Measurements from ENCODE around the gene PTCH1. TPM values are rescaled to one million over a fixed set of nuclear protein-coding genes. Genes with fewer than 3 reads are reported as not detected.

Gene PTCH1
- total and polyA plus RNA-seq, 8 donors: 3.9 to 53.3 (median 23.5) TPM

DNA sequence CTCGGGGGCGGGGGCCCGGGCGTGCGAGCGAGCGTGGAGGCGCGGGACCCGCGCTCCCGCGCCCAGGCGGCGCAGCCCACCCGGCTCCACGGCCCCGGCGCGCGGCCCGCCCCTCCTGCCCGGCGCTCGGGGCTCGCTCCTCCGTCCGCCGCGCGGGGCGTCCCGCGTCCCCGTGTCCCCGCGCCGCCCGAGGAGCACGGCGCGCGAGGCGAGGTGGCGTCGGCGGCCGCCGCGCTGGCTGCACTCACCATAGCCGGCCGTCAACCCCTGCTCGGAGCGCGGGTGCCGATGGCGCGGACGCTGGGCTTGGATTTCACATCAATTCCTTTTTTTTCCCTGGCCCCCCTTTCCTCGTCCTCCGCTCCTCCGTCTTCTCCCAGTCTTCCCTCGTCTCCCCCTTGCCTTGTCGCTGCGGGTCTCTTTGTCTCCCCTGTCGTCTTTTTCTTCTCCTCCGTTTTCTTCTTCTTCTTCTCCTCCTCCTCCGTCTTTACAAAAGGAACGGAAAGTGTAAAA is 494 bp downstream of the PTCH1 start:
- Histone ChIP-seq H3K4me1 (peaks cover 26 to 48% (median 39%) of the 10 kb centered on the region in 4 donors), H3K9me3 (peaks cover 0 to 7% (median 0%) of the 10 kb centered on the region in 4 donors), H3K27me3 (peaks cover 0 to 26% (median 16%) of the 10 kb centered on the region in 3 donors), H3K36me3 (no peaks in the 10 kb centered on the region), H3K4me3 (peak overlapping the region; percentile 62 to 65 (median 65)), H3K27ac (peak overlapping the region; percentile 68 to 85 (median 79))
- WGBS, 5 donors: 0 to 1% (median 0%) methylated on average over 28 to 69 of the region's 69 CpGs
- DNase-seq: peak in 1 of 2 donors; percentile 65
- TF ChIP-seq EP300 (IDR thresholded peaks at IDR 0.05): no peak
- intact Hi-C loops (cut with DNase I; ENCODE audit: low total_unique reads): no loop called here

DNA sequence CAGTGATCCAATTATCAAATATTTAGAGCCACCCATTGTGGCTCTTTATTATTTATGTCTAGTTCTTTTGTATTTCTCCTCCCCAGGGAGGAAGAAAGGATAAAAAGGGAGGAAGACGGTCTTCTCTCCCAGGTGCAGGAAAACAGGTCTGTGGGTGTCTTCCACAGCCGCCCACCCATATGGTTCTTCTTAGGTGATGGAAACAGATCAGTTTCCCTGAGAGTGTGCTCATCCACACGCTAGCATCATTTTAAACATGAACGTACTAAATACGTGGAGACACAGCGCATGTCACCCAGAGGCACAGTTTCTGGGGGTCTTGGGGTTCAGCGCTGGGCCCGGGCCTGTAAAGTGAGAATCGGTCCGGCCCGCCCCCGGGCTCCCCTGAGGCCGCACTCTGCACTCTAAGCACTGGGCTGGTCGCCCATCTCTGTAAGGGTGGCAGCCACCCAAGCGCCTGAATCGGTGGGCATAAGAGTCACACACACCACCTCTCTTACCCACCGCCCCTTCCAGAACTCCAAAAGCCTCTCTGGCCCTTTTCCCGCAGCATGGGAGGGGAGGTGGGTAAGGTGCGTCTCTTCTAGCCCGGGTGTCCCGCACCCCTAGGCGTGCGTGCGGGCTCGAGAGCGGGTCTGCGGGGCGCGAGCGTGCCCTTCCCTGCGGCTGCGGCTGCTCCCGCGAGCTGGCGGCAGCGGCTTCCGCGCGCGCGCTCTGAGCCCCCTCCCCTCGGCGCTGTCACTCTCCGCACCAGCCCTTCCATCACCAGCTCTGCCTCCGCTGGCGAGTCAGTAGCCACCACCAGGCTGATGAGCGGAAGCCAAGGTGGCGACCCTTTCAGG is 1.3 kb downstream of the PTCH1 start:
- peaks cover 0 to 7% (median 0%) of the 10 kb centered on the region in 4 donors for H3K9me3 ChIP-seq
- 11 to 31% (median 12%) methylated on average over 9 to 48 of the region's 48 CpGs for WGBS, 5 donors
- H3K4me3 ChIP-seq: peak overlapping the region; percentile 62 to 65 (median 65)
- H3K27me3 ChIP-seq: peaks cover 0 to 26% (median 16%) of the 10 kb centered on the region in 3 donors
- H3K4me1 ChIP-seq: peaks cover 26 to 48% (median 40%) of the 10 kb centered on the region in 4 donors
- peak overlapping the region; percentile 38 to 85 (median 75) for H3K27ac ChIP-seq
- intact Hi-C loops (cut with DNase I; ENCODE audit: low total_unique reads): no loop called here
- TF ChIP-seq POLR2AphosphoS5 (IDR thresholded peaks at IDR 0.05): no peak
- no peak for TF ChIP-seq POLR2A (IDR thresholded peaks at IDR 0.05)
- no peak for TF ChIP-seq EP300 (IDR thresholded peaks at IDR 0.05)
- TF ChIP-seq, protein P1, sequence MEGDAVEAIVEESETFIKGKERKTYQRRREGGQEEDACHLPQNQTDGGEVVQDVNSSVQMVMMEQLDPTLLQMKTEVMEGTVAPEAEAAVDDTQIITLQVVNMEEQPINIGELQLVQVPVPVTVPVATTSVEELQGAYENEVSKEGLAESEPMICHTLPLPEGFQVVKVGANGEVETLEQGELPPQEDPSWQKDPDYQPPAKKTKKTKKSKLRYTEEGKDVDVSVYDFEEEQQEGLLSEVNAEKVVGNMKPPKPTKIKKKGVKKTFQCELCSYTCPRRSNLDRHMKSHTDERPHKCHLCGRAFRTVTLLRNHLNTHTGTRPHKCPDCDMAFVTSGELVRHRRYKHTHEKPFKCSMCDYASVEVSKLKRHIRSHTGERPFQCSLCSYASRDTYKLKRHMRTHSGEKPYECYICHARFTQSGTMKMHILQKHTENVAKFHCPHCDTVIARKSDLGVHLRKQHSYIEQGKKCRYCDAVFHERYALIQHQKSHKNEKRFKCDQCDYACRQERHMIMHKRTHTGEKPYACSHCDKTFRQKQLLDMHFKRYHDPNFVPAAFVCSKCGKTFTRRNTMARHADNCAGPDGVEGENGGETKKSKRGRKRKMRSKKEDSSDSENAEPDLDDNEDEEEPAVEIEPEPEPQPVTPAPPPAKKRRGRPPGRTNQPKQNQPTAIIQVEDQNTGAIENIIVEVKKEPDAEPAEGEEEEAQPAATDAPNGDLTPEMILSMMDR (IDR thresholded peaks at IDR 0.05): no peak
- H3K36me3 ChIP-seq: no peaks in the 10 kb centered on the region
- peak in 1 of 2 donors; percentile 80 for DNase-seq

DNA sequence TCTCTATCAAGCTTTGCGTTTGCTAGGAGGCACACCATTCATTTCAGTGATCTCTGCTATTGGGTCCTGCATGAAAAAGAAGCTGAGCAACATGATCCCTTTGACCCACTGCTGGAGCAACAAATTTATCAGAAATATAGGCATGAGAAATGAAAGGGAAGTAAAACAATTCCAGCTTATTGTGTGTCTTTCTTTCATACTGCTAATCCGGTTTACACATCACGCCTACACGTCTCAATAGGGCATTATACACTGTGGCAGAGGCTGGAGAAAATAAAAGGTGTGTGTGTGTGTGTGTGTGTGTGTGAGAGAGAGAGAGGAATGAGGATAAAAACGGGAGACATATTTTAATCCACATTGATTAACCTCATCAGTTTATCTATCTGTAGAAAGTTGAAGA is 2.4 kb downstream of the PTCH1 start:
- H3K4me1 ChIP-seq: peaks cover 26 to 58% (median 51%) of the 10 kb centered on the region in 4 donors
- peak overlapping the region in 1 of 4 donors; percentile 19 for H3K4me3 ChIP-seq
- DNase-seq: peak in 1 of 2 donors; percentile 23
- no peaks in the 10 kb centered on the region for H3K9me3 ChIP-seq
- WGBS, 5 donors: 41 to 62% (median 54%) methylated on average over 5 of the region's 5 CpGs
- peak overlapping the region in 2 of 5 donors; percentile 25 to 95 for H3K27ac ChIP-seq
- H3K27me3 ChIP-seq: peaks cover 0 to 29% (median 16%) of the 10 kb centered on the region in 3 donors
- no peaks in the 10 kb centered on the region for H3K36me3 ChIP-seq
- intact Hi-C loops (cut with DNase I; ENCODE audit: low total_unique reads): no loop called here
- TF ChIP-seq POLR2AphosphoS5 (IDR thresholded peaks at IDR 0.05): no peak

DNA sequence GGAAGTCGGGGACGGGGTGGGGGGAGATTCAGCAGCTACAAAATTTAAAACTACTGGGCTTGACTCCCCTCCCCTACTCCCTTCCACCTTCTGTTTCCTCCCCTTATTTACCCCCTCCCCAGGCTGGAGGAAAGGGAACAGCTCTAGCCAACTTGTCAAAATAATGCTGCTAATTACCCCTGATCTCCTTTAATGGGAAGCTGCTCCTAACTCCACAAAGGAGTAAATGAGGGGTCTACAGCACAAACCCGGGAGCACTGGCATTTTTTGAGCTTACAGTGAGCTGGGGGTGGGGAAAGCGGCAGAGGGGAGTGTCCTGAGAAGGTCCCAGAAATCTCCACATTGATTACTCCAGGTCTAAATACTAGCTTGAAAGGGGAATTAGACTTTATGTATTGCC is 3.1 kb downstream of the PTCH1 start:
- TF ChIP-seq POLR2AphosphoS5 (IDR thresholded peaks at IDR 0.05): no peak
- peak overlapping the region in 2 of 5 donors; percentile 25 to 95 for H3K27ac ChIP-seq
- H3K36me3 ChIP-seq: no peaks in the 10 kb centered on the region
- H3K4me1 ChIP-seq: peaks cover 26 to 58% (median 52%) of the 10 kb centered on the region in 4 donors
- DNase-seq: peak in 1 of 2 donors; percentile 12
- intact Hi-C loops (cut with DNase I; ENCODE audit: low total_unique reads): no loop called here
- 66 to 75% (median 74%) methylated on average over 4 of the region's 4 CpGs for WGBS, 5 donors
- peaks cover 0 to 35% (median 16%) of the 10 kb centered on the region in 3 donors for H3K27me3 ChIP-seq
- no peaks in the 10 kb centered on the region for H3K9me3 ChIP-seq
- peak overlapping the region in 1 of 4 donors; percentile 19 for H3K4me3 ChIP-seq

DNA sequence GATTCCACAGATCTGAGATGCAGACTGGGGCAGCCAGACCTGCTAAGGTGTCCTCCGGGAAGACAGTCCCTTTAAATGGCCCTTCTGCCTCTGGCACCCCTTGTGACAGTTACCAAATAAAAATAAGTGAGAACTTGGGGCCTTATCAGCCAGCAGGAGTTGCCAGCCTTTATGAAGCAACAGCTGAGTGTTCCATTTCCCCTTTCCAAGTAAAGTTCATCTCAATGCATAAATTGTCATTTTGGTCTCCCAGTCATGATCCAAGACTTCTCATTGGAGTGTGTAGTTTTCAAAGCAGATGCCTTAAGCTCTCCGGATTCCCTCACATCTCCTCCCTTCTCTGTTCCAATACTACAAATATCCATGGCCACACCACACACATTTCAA is 4.1 kb downstream of the PTCH1 start:
- DNase-seq: peak in 1 of 2 donors; percentile 41
- H3K4me1 ChIP-seq: peaks cover 26 to 58% (median 52%) of the 10 kb centered on the region in 4 donors
- peak in 1 of 3 donors; percentile 3 for TF ChIP-seq POLR2AphosphoS5 (IDR thresholded peaks at IDR 0.05)
- no peak for TF ChIP-seq POLR2A (IDR thresholded peaks at IDR 0.05)
- peak overlapping the region; percentile 69 to 95 (median 94) for H3K27ac ChIP-seq
- intact Hi-C loops (cut with DNase I; ENCODE audit: low total_unique reads): no loop called here
- H3K27me3 ChIP-seq: peaks cover 0 to 39% (median 16%) of the 10 kb centered on the region in 3 donors
- 46 to 71% (median 57%) methylated on average over 2 of the region's 2 CpGs for WGBS, 5 donors
- H3K4me3 ChIP-seq: peak overlapping the region in 3 of 4 donors; percentile 76 to 93 (median 78)
- no peaks in the 10 kb centered on the region for H3K9me3 ChIP-seq
- no peaks in the 10 kb centered on the region for H3K36me3 ChIP-seq

DNA sequence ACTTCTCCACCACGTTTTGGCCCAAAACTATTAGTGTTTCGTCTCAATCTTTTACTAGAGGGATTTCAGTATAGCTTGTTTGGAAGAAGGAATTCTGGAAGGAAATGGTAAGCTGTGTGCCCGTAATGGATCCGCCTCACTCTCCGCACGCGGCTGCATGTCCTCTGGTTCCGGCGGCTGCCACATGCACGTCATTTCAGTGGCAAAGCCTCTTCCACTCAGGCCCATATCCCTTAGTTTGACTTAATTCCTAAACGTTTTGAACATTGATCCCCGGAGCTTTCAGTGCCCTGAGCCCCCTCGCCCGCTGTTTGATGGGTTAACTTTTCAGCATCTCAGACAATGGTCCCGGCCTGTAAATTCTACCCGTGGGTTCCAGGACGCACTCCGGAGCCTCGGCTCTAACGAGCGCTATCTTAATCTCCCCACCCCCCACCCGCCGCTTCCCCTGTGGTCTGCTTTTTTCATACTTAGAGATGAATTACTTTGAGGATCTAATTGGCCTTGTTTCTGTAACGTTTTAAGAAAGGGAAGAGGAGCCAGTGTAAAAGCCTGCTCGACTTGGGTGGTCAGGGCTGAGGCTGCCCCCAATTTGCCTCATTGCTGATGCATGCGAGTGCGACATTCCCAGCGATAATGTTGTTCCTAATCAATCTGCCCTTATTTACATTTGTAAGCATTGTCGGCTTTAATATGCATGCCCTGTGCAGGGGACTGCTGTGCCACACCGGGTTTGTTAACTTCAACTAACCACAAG is 4.6 kb downstream of the PTCH1 start:
- peak overlapping the region; percentile 69 to 95 (median 94) for H3K27ac ChIP-seq
- TF ChIP-seq, protein P1 (IDR thresholded peaks at IDR 0.05): no peak
- no peak for TF ChIP-seq POLR2A (IDR thresholded peaks at IDR 0.05)
- no peak for TF ChIP-seq POLR2AphosphoS5 (IDR thresholded peaks at IDR 0.05)
- TF ChIP-seq EP300 (IDR thresholded peaks at IDR 0.05): no peak
- peak in 1 of 2 donors; percentile 63 for DNase-seq
- WGBS, 5 donors: 12 to 30% (median 19%) methylated on average over 30 of the region's 30 CpGs
- H3K36me3 ChIP-seq: no peaks in the 10 kb centered on the region
- H3K27me3 ChIP-seq: peaks cover 0 to 42% (median 11%) of the 10 kb centered on the region in 3 donors
- no peaks in the 10 kb centered on the region for H3K9me3 ChIP-seq
- peaks cover 21 to 52% (median 47%) of the 10 kb centered on the region in 4 donors for H3K4me1 ChIP-seq
- peak overlapping the region; percentile 76 to 93 (median 82) for H3K4me3 ChIP-seq
- intact Hi-C loops (cut with DNase I; ENCODE audit: low total_unique reads): no loop called here
